Thyroid gland (tissue), 4 donors: ENCODE results near the gene MAD1L1. TPM values are rescaled to one million over a fixed set of nuclear protein-coding genes. Genes with fewer than 3 reads are reported as not detected.
A peak's percentile ranks its signal among the peaks of the same experiment; 100 is the strongest.

ENCODE experiments used
- DNase-seq, 2 donors: peaks; one replicate each; pipeline ENCODE4 v3.0.0-alpha.2; 2019
- H3K27ac ChIP-seq, 3 donors: fragments of 200-600 bp; sonication (generic); 1 replicate in 2 of 3; 2 replicates in 1 of 3; pipeline ENCODE4 v1.5.1; 2016 to 2019; ENCODE audit warnings: mild to moderate bottlenecking in 1 of 3, moderate library complexity in 1 of 3
- H3K27me3 ChIP-seq: fragments of 200-600 bp; sonication (generic); one replicate; pipeline ENCODE4 v1.5.1; 2019
- H3K36me3 ChIP-seq, 2 donors: fragments of 200-600 bp; sonication (generic); one replicate each; pipeline ENCODE4 v1.5.1; 2016 to 2019
- H3K4me1 ChIP-seq, 2 donors: fragments of 200-600 bp; sonication (generic); one replicate each; pipeline ENCODE4 v1.5.1; 2017 to 2019
- H3K4me3 ChIP-seq, 3 donors: fragments of 200-600 bp; sonication (generic); replicated peaks in 1 of 3; 1 replicate in 2 of 3; 2 replicates in 1 of 3; pipeline ENCODE4 v1.5.1; 2016; ENCODE audit warnings: mild to moderate bottlenecking in 1 of 3
- H3K9me3 ChIP-seq: fragments of 200-600 bp; sonication (generic); one replicate; pipeline ENCODE4 v1.5.1; 2017
- POLR2A ChIP-seq, 2 donors: fragments of 450-650 bp; IDR thresholded peaks; one replicate each; pipeline ENCODE4 v1.6.1; 2017; ENCODE audit warnings: antibody characterized with exemption in 2 of 2, mild to moderate bottlenecking in 2 of 2, moderate library complexity in 1 of 2
- WGBS, 2 donors: methylation state at CpG; one replicate each; pipeline ENCODE4 v1.1.5; 2017; 5-methylcytosine and 5-hydroxymethylcytosine counted together
- intact Hi-C: fragments of 100-400 bp; cut with DNase I; formaldehyde crosslinking; loops from one replicate; pipeline ENCODE4 v1.15.1; 2023
- total RNA-seq, 4 donors: library from RNA; depleted of rRNA; stranded (reverse); fragments of >200 nt; gene quantifications; one replicate each; pipeline ENCODE4 v1.2.3, GENCODE V29; 2016
- TF ChIP-seq, protein P1 (sequence below), 6 experiments: fragments of 200-600 bp in 3 of 6; fragments of 450-650 bp in 3 of 6; sonication (generic) in 3 of 6; IDR thresholded peaks; one replicate each; pipeline ENCODE4 v1.5.1; 2016 to 2019; ENCODE audit warnings: antibody characterized with exemption in 6 of 6, mild to moderate bottlenecking in 2 of 6, inconsistent platforms in 1 of 6, moderate library complexity in 1 of 6

Gene MAD1L1
- total RNA-seq, 4 donors from 2014 or later = 27.4 to 38.6 (median 33.9) TPM

DNA sequence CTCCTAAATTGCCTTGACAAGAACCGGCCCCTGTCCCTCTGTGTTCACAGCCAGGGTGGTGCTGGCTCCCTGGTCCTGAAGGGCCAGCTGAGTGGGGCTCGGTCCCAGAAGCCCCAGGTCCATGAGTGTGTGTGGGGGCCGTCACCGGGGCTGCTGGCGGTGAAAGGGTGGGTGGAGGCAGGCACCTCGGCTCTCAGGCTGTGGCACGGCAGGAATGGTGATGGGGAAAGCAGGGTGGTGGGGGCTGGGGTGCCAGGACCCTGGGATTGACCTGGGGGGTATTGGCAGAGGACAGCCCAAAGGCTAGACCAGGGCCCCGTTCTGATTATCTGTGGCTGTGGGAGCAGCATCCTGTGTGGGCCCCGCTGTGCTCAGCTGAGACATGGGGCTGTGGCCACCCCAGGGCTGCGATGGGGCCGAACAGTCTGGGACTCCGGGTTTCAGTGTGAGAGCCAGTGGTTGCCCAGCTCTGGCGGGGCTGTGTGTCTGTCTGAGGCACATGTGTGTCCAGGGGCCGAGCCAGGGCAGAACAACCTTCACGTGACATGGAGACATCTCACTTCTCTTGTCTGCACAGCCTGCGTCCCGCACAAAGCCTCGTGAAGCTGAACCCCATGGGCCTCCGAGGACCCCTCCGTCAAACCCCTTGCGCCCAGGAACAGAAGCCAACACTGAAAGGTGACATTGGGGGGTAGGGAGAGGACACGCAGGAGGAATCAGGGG, 418.5 kb downstream of the MAD1L1 start:
- H3K4me1 ChIP-seq = peaks cover 20 to 29% of the 10 kb centered on the region in 2 donors
- 89 to 94% methylated on average over 12 to 17 of the region's 22 CpGs for WGBS, 2 donors
- no peak overlapping the region for H3K4me3 ChIP-seq
- no peak for TF ChIP-seq POLR2A (IDR thresholded peaks at IDR 0.05)
- TF ChIP-seq, protein P1, sequence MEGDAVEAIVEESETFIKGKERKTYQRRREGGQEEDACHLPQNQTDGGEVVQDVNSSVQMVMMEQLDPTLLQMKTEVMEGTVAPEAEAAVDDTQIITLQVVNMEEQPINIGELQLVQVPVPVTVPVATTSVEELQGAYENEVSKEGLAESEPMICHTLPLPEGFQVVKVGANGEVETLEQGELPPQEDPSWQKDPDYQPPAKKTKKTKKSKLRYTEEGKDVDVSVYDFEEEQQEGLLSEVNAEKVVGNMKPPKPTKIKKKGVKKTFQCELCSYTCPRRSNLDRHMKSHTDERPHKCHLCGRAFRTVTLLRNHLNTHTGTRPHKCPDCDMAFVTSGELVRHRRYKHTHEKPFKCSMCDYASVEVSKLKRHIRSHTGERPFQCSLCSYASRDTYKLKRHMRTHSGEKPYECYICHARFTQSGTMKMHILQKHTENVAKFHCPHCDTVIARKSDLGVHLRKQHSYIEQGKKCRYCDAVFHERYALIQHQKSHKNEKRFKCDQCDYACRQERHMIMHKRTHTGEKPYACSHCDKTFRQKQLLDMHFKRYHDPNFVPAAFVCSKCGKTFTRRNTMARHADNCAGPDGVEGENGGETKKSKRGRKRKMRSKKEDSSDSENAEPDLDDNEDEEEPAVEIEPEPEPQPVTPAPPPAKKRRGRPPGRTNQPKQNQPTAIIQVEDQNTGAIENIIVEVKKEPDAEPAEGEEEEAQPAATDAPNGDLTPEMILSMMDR (IDR thresholded peaks at IDR 0.05) = no peak
- no peak overlapping the region for H3K27ac ChIP-seq
- intact Hi-C loops = no loop called here
- H3K36me3 ChIP-seq = no peaks in the 10 kb centered on the region
- H3K27me3 ChIP-seq = no peaks in the 10 kb centered on the region
- DNase-seq = no peak
- no peaks in the 10 kb centered on the region for H3K9me3 ChIP-seq

DNA sequence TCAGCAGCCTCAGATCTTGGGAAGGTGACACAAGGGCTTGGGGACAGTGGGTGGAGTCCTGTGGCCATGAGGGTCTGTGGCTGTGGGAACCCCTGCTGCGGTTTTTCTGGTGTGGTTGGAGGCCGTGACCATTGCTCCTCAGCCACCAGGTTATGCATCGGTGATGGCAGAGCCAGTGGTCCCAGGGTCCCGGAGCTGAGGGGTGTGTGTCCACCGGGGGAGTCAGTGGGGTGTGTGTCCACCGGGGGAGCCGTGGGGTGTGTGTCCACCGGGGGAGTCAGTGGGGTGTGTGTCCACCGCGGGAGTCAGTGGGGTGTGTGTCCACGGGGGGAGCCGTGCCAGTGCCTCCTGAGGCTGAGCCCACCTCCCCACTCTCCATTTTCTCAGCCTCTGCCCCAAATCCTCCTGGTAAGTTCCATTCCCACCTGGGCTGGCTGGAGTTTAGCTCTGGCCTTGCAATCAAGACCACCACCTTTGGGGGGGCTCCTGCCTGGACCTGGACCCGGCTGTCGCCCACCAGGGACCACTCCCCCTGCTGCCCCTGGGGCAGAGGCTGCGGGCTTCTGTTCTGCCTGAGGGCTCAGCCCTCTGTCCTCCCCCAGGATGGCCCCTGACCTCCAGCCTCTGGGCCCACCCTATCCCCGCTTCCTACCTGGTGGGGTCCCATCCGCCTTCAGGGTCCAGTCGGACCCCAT, 419.2 kb downstream of the MAD1L1 start:
- Histone ChIP-seq H3K27ac (no peak overlapping the region), H3K36me3 (no peaks in the 10 kb centered on the region), H3K9me3 (no peaks in the 10 kb centered on the region), H3K27me3 (no peaks in the 10 kb centered on the region), H3K4me1 (peaks cover 20 to 29% of the 10 kb centered on the region in 2 donors), H3K4me3 (no peak overlapping the region)
- TF ChIP-seq, protein P1 (IDR thresholded peaks at IDR 0.05) = no peak
- TF ChIP-seq POLR2A (IDR thresholded peaks at IDR 0.05) = no peak
- no peak for DNase-seq
- intact Hi-C loops = no loop called here
- 89 to 92% methylated on average over 4 to 6 of the region's 18 CpGs for WGBS, 2 donors

DNA sequence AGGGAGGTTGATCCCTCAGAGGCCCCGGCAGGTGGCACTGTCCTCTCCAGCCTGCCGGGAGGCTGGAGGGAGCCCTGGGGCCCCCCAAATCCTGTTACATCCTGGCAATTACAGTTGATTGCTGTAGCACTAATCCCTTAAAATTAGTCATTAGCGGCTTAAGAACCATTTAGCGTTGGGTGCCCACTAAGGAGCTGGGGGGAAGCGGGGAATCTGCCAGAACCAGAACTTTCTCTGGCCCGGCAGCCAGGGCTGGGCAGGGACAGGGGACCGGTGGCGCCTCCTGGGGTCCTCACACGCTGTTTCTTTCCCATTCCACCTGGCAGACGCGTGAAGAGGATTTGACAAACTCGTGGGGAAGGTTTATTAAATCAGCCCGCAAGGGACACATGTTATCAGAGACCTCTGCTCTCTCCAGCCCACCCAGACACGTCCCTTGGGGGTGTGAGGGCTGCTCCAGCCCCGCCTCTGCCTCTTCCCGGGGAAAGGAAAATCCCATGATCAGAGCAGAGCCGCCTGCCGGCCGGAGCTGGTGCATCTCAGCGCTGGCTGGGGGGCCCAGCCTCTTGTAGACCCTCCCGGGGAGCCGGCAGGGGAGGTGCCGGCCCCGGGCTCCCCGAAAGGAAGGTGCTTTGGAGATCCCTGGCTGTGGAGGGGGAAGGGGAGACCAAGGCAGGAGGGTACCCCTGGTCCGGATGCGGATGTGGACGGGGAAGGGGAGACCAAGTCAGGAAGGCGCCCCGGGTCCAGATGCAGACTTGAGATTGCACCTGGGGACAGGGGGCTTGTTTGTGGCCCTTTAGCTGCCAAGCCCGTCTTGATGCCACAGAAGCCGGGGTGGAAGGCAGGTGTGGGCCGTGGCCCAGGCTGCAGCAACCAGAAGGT, 420.0 kb downstream of the MAD1L1 start:
- TF ChIP-seq, protein P1 (IDR thresholded peaks at IDR 0.05) = peak in 2 of 6 experiments; percentile 23 to 33
- no peak for TF ChIP-seq POLR2A (IDR thresholded peaks at IDR 0.05)
- no peaks in the 10 kb centered on the region for H3K9me3 ChIP-seq
- 54 to 59% methylated on average over 25 to 33 of the region's 33 CpGs for WGBS, 2 donors

DNA sequence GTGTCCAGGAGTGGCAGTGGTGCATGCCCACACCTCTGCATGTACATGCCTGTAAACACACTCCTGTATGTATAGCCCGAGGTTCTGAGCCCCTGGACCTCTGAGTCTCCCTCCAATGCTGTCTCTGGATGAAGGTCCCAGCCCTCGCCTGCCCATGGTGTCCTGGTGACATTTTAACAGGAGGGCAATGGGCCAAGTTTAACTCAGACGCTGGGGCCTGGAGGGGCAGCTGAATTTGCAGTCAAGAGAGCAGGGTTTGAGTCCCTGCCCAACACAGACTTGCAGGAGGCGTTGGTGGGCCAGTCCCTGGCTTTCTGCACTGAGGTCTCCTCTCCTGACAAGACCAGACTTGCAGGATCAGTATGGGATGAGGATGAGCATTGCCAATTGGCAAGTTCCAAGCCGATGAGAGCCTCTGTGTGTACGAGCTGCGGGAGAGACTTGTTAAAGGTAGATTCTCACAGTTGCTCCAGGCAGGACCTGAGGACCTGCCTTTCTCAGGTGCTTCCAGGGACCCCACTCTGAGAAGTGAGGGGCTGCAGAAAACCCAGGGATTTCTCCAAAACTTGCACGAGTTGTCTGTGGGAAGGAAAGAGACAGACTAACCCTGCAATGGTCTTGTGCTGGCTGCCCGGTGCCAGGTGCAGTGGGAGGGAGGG, 420.8 kb downstream of the MAD1L1 start:
- WGBS, 2 donors = 33 to 41% methylated on average over 5 to 9 of the region's 9 CpGs
- Histone ChIP-seq H3K9me3 (no peaks in the 10 kb centered on the region), H3K27ac (no peak overlapping the region), H3K36me3 (no peaks in the 10 kb centered on the region), H3K4me3 (no peak overlapping the region), H3K27me3 (no peaks in the 10 kb centered on the region), H3K4me1 (peaks cover 6 to 16% of the 10 kb centered on the region in 2 donors)
- TF ChIP-seq POLR2A (IDR thresholded peaks at IDR 0.05) = no peak
- TF ChIP-seq, protein P1 (IDR thresholded peaks at IDR 0.05) = no peak
- intact Hi-C loops = no loop called here
- no peak for DNase-seq

More for the DNA sequence above, 420.0 kb downstream of the MAD1L1 start:
- no peak for DNase-seq
- intact Hi-C loops = no loop called here
- H3K36me3 ChIP-seq = no peaks in the 10 kb centered on the region
- H3K27me3 ChIP-seq = no peaks in the 10 kb centered on the region
- H3K4me1 ChIP-seq = peaks cover 13 to 24% of the 10 kb centered on the region in 2 donors
- no peak overlapping the region for H3K27ac ChIP-seq
- H3K4me3 ChIP-seq = no peak overlapping the region
